ENCODE data around the gene RAB5IF. TPM values are rescaled to one million over a fixed set of nuclear protein-coding genes. Genes with fewer than 3 reads are reported as not detected.
A peak's percentile ranks its signal among the peaks of the same experiment; 100 is the strongest.

Gene RAB5IF
- total and polyA plus RNA-seq, 9 of the 15 experiments (the other 6 are each of a cell fraction or from before 2014, with no cell fraction given) = 26.5 to 198 (median 134) TPM

- TF ChIP-seq CUX1 (CRISPR knock-in tag; IDR thresholded peaks at IDR 0.05) = peak; percentile 26; the same call in 1 of the 2 replicates
- TF ChIP-seq ZNF274 (IDR thresholded peaks at IDR 0.05; ENCODE audit: borderline replicate concordance, low read depth, low read length) = no peak
- no peak for TF ChIP-seq CREB5 (CRISPR knock-in tag; IDR thresholded peaks at IDR 0.05)
- TF ChIP-seq E2F3 (CRISPR knock-in tag; IDR thresholded peaks at IDR 0.05) = no peak
- TF ChIP-seq USF2 (CRISPR knock-in tag; IDR thresholded peaks at IDR 0.05) = no peak
- no peak; the same call in 1 of the 2 replicates for TF ChIP-seq DMBX1 (CRISPR knock-in tag; IDR thresholded peaks at IDR 0.05; ENCODE audit: borderline replicate concordance)
- TF ChIP-seq BCLAF1 (IDR thresholded peaks at IDR 0.05; ENCODE audit: borderline replicate concordance in 1 of 2, control insufficient read depth in 1 of 2, low read depth in 2 of 2, low read length in 1 of 2) = no peak
- peak; percentile 63; the same call in 1 of the 2 replicates for TF ChIP-seq CREB3 (tag; conservative IDR thresholded peaks at IDR 0.05; ENCODE audit: low read depth)
- TF ChIP-seq UBTF (IDR thresholded peaks at IDR 0.05; ENCODE audit: borderline replicate concordance in 1 of 2, low read depth in 2 of 2, low read length in 2 of 2) = 0 out of 4 replicates have a peak, but pooled peaks of 1 of the 2 experiments have one; percentile 15
- TF ChIP-seq CREM (IDR thresholded peaks at IDR 0.05; ENCODE audit: low read depth) = peak; percentile 83
These were observed 32.3 kb upstream of the RAB5IF start, which contains the start of gene TGIF2 (continued) for GRCh38 chr20:36573103-36573797.

All from K562 (cell line).